ENCODE data around the gene ZFP69.

The ZFP69 gene

GRCh38 chr1:40508375-40509341, 31.6 kb downstream of the ZFP69 start, which contains the start of gene EXO5:
TSS of gene EXO5 (plus strand) at chr1:40508767. CDS start at chr1:40514545, 5,778 bp downstream.
- DNase-seq = peak; percentile 84

GRCh38 chr1:40519517-40519916, 42.4 kb downstream of the ZFP69 start:
- DNase-seq = no peak

GRCh38 chr1:40530735-40531380, 53.8 kb downstream of the ZFP69 start:
- DNase-seq = no peak

- DNase-seq = peak; percentile 74 to 87
These were observed 54.4 kb downstream of the ZFP69 start, which contains the start of gene ZNF684 for GRCh38 chr1:40531381-40532061. TSS of gene ZNF684 (plus strand) at chr1:40531637. CDS start at chr1:40533167, 1,530 bp downstream.

- DNase-seq = no peak
These were observed 54.9 kb downstream of the ZFP69 start for GRCh38 chr1:40532062-40532389.

GRCh38 chr1:40532844-40533424, 55.8 kb downstream of the ZFP69 start:
- peak; percentile 5 to 12 for DNase-seq

- DNase-seq = no peak
These were observed 57.5 kb downstream of the ZFP69 start for GRCh38 chr1:40534589-40534988.

GRCh38 chr1:40535732-40536131, 58.6 kb downstream of the ZFP69 start:
- no peak for DNase-seq

GRCh38 chr1:40539338-40539737, 62.2 kb downstream of the ZFP69 start:
- DNase-seq = no peak
